Spinal cord (tissue), 10 donors: ENCODE data around the gene C19orf73. TPM values are rescaled to one million over a fixed set of nuclear protein-coding genes. Genes with fewer than 3 reads are reported as not detected.
A peak's percentile ranks its signal among the peaks of the same experiment; 100 is the strongest.
"Not testable (repeated sequence)": the region's sequence is repeated elsewhere in the genome, so short reads cannot be mapped to it uniquely, and the experiment has no call there.

Experiments used
- DNase-seq, 6 donors: peaks; one replicate each; pipeline versions ENCODE4 v3.0.0 to v3.0.0-alpha.2; 2013 to 2015; ENCODE audit warnings: low spot score in 6 of 6, low read depth in 4 of 6
- H3K27ac ChIP-seq: one replicate; pipeline ENCODE4 v1.5.1; 2013; ENCODE audit warnings: low read depth, low read length, control low read depth
- H3K27me3 ChIP-seq: one replicate; pipeline ENCODE4 v1.6.1; 2013; ENCODE audit warnings: low read length; ENCODE audit not compliant: control insufficient read depth, insufficient read depth
- H3K36me3 ChIP-seq: one replicate; pipeline ENCODE4 v1.6.1; 2013; ENCODE audit warnings: low read length; ENCODE audit not compliant: control insufficient read depth, insufficient read depth
- H3K4me1 ChIP-seq: one replicate; pipeline ENCODE4 v1.6.1; 2013; ENCODE audit warnings: low read length; ENCODE audit not compliant: control insufficient read depth, insufficient read depth
- H3K4me3 ChIP-seq: one replicate; pipeline ENCODE4 v1.5.1; 2013; ENCODE audit warnings: low read depth, low read length, control low read depth
- H3K9me3 ChIP-seq: one replicate; pipeline ENCODE4 v1.6.1; 2013; ENCODE audit warnings: low read length; ENCODE audit not compliant: control insufficient read depth, insufficient read depth
- WGBS: methylation state at CpG from one replicate; pipeline ENCODE4 v1.1.5; 2013; ENCODE audit warnings: missing lambda C conversion rate; ENCODE audit not compliant: insufficient coverage; 5-methylcytosine and 5-hydroxymethylcytosine counted together
- polyA plus RNA-seq, 2 donors: library from polyadenylated mRNA; unstranded; fragments of 120-200 nt; gene quantifications; one replicate each; pipeline ENCODE4 v1.2.1, GENCODE V29; 2013; ENCODE audit not compliant: insufficient read length in 2 of 2
- total RNA-seq, 2 donors: library from RNA; depleted of rRNA in 1 of 2; stranded (reverse); fragments of 120-200 nt in 1 of 2; fragments of >200 nt in 1 of 2; gene quantifications; one replicate each; pipeline versions ENCODE4 v1.2.3 to v1.2.4, GENCODE V29; 2013 to 2014
- donor health status: healthy.

C19orf73 gene
- total and polyA plus RNA-seq, 4 donors = 0.40 to 3.1 (median 2.7) TPM

DNA sequence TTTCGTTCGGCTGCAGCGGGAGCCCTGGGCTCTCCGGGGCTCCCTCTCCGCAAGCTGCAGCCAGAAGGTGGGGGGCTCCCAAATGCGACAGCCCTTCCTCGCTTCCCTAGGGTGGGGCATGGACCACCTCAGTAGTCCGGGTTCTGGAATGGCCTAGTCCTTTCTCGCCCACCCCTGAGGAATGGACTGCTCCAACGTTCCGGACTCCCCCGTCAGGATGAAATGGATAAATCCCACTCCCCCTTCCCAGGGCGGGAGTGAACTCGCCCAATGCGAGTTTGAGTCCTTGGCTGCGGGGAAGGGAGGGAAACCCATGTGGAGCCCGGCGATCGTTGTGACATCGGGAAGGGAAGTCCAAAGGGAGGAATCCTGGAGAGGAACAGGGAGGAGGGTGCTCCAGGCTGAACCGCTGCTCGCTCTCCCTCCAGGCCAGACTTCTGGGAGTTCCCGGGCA, 30.7 kb upstream of the C19orf73 start:
- Histone ChIP-seq H3K9me3 (no peaks in the 10 kb centered on the region), H3K27ac (peak overlapping the region; percentile 93), H3K36me3 (peaks cover 12% of the 10 kb centered on the region), H3K4me3 (peak overlapping the region; percentile 92), H3K27me3 (no peaks in the 10 kb centered on the region), H3K4me1 (peaks cover 46% of the 10 kb centered on the region)
- peak in 5 of 6 donors; percentile 86 to 98 (median 88) for DNase-seq
- WGBS = 0% methylated on average over 18 of the region's 23 CpGs

- H3K27ac ChIP-seq = peak overlapping the region; percentile 93
- H3K36me3 ChIP-seq = peaks cover 12% of the 10 kb centered on the region
- H3K4me1 ChIP-seq = peaks cover 44% of the 10 kb centered on the region
- 2% methylated on average over 49 of the region's 49 CpGs for whole genome bisulfite sequencing
- peak overlapping the region; percentile 92 for H3K4me3 ChIP-seq
- no peaks in the 10 kb centered on the region for H3K27me3 ChIP-seq
- peak in 5 of 6 donors; percentile 87 to 98 (median 93) for DNase-seq
- no peaks in the 10 kb centered on the region for H3K9me3 ChIP-seq
Observed at GRCh38 chr19:49148784-49149651, 30.1 kb upstream of the C19orf73 start.

DNA sequence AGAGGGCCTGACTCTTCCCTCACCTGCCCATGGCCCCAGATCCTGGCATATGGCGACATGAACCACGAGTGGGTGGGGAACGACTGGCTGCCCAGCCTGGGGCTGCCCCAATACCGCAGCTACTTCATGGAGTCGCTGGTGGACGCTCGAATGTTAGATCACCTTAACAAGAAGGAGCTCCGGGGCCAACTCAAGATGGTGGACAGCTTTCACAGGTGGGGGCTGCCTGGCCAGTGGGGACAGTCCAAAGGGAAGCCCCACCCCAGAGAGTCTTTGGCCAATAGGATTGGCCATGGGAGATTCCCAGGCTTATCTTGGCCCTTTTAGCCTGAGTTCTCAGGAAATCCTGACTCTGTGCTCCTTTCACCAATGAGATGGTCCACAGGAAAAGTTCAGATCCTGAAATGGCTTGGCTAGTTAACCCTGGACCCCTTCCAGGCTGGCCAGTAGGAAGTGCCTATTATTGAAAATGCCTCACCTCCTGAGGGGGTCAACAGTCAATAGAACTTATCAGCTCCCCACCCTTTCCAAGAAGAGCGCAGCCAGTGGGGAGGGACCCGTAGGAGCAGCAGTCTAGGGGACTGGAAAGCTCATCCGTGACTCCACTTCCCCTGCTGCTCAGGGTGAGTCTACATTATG, 29.2 kb upstream of the C19orf73 start:
- Histone ChIP-seq H3K4me3 (no peak overlapping the region), H3K4me1 (peaks cover 48% of the 10 kb centered on the region), H3K36me3 (peaks cover 12% of the 10 kb centered on the region), H3K27me3 (no peaks in the 10 kb centered on the region), H3K27ac (no peak overlapping the region), H3K9me3 (no peaks in the 10 kb centered on the region)
- 85% methylated on average over 10 of the region's 11 CpGs for WGBS
- DNase-seq = no peak

DNA sequence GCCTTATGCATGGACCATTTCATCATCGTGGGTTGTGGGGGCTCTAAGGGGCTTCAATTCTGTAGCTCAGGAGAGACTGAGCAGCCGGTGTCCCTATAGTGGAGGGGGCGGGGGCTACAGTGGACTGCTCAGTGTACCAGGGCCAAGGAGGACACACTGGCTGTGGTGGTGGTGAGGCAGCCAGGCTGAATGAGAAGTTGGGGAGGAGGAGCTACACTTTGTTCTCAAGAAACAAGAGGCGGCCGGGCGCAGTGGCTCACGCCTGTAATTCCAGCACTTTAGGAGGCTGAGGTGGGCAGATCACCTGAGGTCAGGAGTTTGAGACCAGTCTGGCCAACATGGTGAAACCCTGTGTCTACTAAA, 27.4 kb upstream of the C19orf73 start:
- WGBS = 7% methylated on average over 6 of the region's 7 CpGs
- Histone ChIP-seq H3K36me3 (peaks cover 18% of the 10 kb centered on the region), H3K4me1 (peaks cover 52% of the 10 kb centered on the region), H3K4me3 (peak overlapping the region; percentile 27), H3K27ac (peak overlapping the region; percentile 75)
- not testable (repeated sequence) for H3K27me3 ChIP-seq, H3K9me3 ChIP-seq, DNase-seq

DNA sequence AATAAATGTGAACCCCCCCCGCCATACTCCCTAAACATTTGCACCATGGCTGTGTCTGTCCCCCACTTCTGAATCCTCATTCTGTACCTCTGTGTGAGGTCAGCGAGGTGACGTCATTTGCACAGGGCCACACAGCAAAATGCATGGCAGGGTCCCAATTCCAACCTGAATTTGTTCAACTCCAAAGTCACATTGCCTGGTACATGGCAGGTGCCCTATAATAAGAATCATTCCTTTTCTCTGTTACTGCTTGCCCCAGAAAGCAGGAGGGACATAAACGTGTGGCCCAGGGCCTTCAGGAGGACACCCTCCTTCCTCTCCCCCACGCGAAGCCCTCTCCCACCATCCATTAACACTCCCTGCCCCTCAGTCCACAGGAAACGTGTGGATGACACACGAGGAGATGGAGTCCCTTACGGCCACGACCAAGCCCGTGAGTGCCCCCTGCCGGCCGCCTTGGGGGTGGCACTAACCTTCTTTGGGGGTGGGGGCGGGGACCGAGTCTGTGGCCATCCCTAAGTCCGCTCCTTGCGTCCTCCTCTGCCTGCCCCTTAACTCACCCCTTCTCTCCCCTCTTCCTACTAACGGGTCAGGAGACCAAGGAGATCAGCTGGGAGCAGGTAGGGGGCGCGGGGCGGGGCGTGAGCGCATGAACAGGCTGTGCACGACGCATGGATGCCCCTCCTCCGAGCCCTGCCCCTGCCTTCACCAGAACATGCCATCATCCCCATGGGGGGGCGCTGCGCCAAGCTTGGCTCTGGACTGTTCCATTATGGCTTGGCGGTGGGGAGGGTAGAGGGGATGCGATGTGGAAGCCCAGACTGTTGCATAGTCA, 26.8 kb upstream of the C19orf73 start:
- Histone ChIP-seq H3K27ac (peak overlapping the region; percentile 75), H3K27me3 (no peaks in the 10 kb centered on the region), H3K4me1 (peaks cover 46% of the 10 kb centered on the region), H3K4me3 (peak overlapping the region; percentile 27), H3K36me3 (peaks cover 20% of the 10 kb centered on the region), H3K9me3 (no peaks in the 10 kb centered on the region)
- WGBS = 10% methylated on average over 27 of the region's 30 CpGs
- DNase-seq = peak in 2 of 6 donors; percentile 83 to 94

- Histone ChIP-seq H3K4me1 (peaks cover 31% of the 10 kb centered on the region), H3K9me3 (no peaks in the 10 kb centered on the region), H3K4me3 (peak overlapping the region; percentile 77), H3K27me3 (no peaks in the 10 kb centered on the region), H3K27ac (peak overlapping the region; percentile 10), H3K36me3 (peaks cover 31% of the 10 kb centered on the region)
- DNase-seq = peak in 4 of 6 donors; percentile 85 to 98 (median 93)
- WGBS = 3% methylated on average over 21 of the region's 21 CpGs
Observed at GRCh38 chr19:49142866-49143335, 24.0 kb upstream of the C19orf73 start.

- no peak overlapping the region for H3K27ac ChIP-seq
- no peak for DNase-seq
- H3K36me3 ChIP-seq = peaks cover 43% of the 10 kb centered on the region
- no peaks in the 10 kb centered on the region for H3K9me3 ChIP-seq
- peaks cover 26% of the 10 kb centered on the region for H3K4me1 ChIP-seq
- H3K4me3 ChIP-seq = no peak overlapping the region
- 88% methylated on average over 4 of the region's 6 CpGs for WGBS
- H3K27me3 ChIP-seq = no peaks in the 10 kb centered on the region
Observed at GRCh38 chr19:49141352-49141751, 22.4 kb upstream of the C19orf73 start.

GRCh38 chr19:49140951-49141350, 22.0 kb upstream of the C19orf73 start:
- Histone ChIP-seq H3K4me1 (peaks cover 22% of the 10 kb centered on the region), H3K4me3 (no peak overlapping the region), H3K9me3 (no peaks in the 10 kb centered on the region), H3K36me3 (peaks cover 45% of the 10 kb centered on the region), H3K27ac (no peak overlapping the region), H3K27me3 (no peaks in the 10 kb centered on the region)
- WGBS = 99% methylated on average over 5 of the region's 7 CpGs
- no peak for DNase-seq

- no peak overlapping the region for H3K27ac ChIP-seq
- no peak overlapping the region for H3K4me3 ChIP-seq
- H3K9me3 ChIP-seq = no peaks in the 10 kb centered on the region
- WGBS = 78% methylated on average over 8 of the region's 10 CpGs
- no peak for DNase-seq
- peaks cover 72% of the 10 kb centered on the region for H3K36me3 ChIP-seq
- no peaks in the 10 kb centered on the region for H3K27me3 ChIP-seq
- peaks cover 15% of the 10 kb centered on the region for H3K4me1 ChIP-seq
Observed at GRCh38 chr19:49136771-49137171, 17.8 kb upstream of the C19orf73 start.
